Fibroblast of lung (primary cell): ENCODE data around the gene DDX10. TPM values are rescaled to one million over a fixed set of nuclear protein-coding genes. Genes with fewer than 3 reads are reported as not detected.

Experiments
- DNase-seq, 2 donors: peaks; one replicate each; pipeline versions ENCODE4 v3.0.0 to v3.0.0-alpha.2; 2010; ENCODE audit warnings: low read depth in 2 of 2
- H2AFZ ChIP-seq: 2 replicates; pipeline ENCODE4 v1.5.1; 2012; ENCODE audit warnings: low read length, control low read depth, inconsistent platforms
- H3K27ac ChIP-seq: 2 replicates; pipeline ENCODE4 v1.5.1; 2011; ENCODE audit warnings: low read length, control low read depth; ENCODE audit not compliant: insufficient read depth
- H3K27me3 ChIP-seq: 2 replicates; pipeline ENCODE4 v1.5.1; 2011; ENCODE audit warnings: mild to moderate bottlenecking, low read length; ENCODE audit not compliant: control insufficient read depth, insufficient read depth
- H3K36me3 ChIP-seq: 2 replicates; pipeline ENCODE4 v1.5.1; 2011; ENCODE audit warnings: low read length; ENCODE audit not compliant: control insufficient read depth, insufficient read depth
- H3K4me1 ChIP-seq: 2 replicates; pipeline ENCODE4 v1.5.1; 2011; ENCODE audit warnings: low read length; ENCODE audit not compliant: control insufficient read depth, insufficient read depth; ENCODE audit errors: extremely low read depth
- H3K4me2 ChIP-seq: 2 replicates; pipeline ENCODE4 v1.5.1; 2011; ENCODE audit warnings: low read length, control low read depth; ENCODE audit not compliant: insufficient read depth; ENCODE audit errors: extremely low read depth
- H3K4me3 ChIP-seq, 4 experiments: fragments of 200-600 bp in 1 of 4; sonication (generic) in 1 of 4; replicated peaks in 1 of 4; 2 replicates each; pipeline ENCODE4 v1.5.1; 2011 to 2016; ENCODE audit warnings: low read length in 4 of 4, low read depth in 3 of 4, mild to moderate bottlenecking in 3 of 4, control low read depth in 2 of 4, inconsistent platforms in 1 of 4, mixed read lengths in 1 of 4; ENCODE audit not compliant: insufficient read depth in 1 of 4; ENCODE audit errors: control extremely low read depth in 1 of 4
- H3K79me2 ChIP-seq: 2 replicates; pipeline ENCODE4 v1.5.1; 2012; ENCODE audit warnings: mild to moderate bottlenecking, low read length, inconsistent platforms; ENCODE audit not compliant: control insufficient read depth, insufficient read depth
- H3K9ac ChIP-seq: 2 replicates; pipeline ENCODE4 v1.5.1; 2011; ENCODE audit warnings: mild to moderate bottlenecking, low read length, control low read depth; ENCODE audit not compliant: insufficient read depth
- H3K9me3 ChIP-seq: 2 replicates; pipeline ENCODE4 v1.5.1; 2012; ENCODE audit warnings: low read depth, low read length; ENCODE audit not compliant: control insufficient read depth, insufficient read depth
- H4K20me1 ChIP-seq: 2 replicates; pipeline ENCODE4 v1.5.1; 2011; ENCODE audit warnings: low read length; ENCODE audit not compliant: control insufficient read depth, insufficient read depth; ENCODE audit errors: extremely low read depth
- CTCF ChIP-seq, 2 donors: IDR thresholded peaks in 1 of 2; conservative IDR thresholded peaks in 1 of 2; 1 replicate in 1 of 2; 2 replicates in 1 of 2; pipeline ENCODE4 v1.5.1; 2011 to 2012; ENCODE audit warnings: low read length in 2 of 2, control low read depth in 1 of 2, inconsistent platforms in 1 of 2, low read depth in 1 of 2, mild to moderate bottlenecking in 1 of 2
- EZH2 ChIP-seq: IDR thresholded peaks from 2 replicates; pipeline ENCODE4 v1.5.1; 2012; ENCODE audit warnings: low read length, control low read depth, mild to moderate bottlenecking; ENCODE audit errors: missing control alignments
- polyA plus RNA-seq, 2 donors: library from polyadenylated mRNA; depleted of rRNA in 1 of 2; stranded (reverse) in 1 of 2; unstranded in 1 of 2; fragments of >200 nt; gene quantifications; 2 replicates each; pipeline ENCODE4 v1.2.1, GENCODE V29; 2011 to 2012; ENCODE audit warnings: missing spikeins in 1 of 2
- total RNA-seq: library from RNA; depleted of rRNA; stranded (reverse); fragments of >200 nt; gene quantifications from 2 replicates; pipeline ENCODE4 v1.2.1, GENCODE V29; 2014

DDX10 gene
- total and polyA plus RNA-seq, 2 donors (not counting 1 experiment from before 2014, with no cell fraction given), result 18.5 to 20.7 TPM

GRCh38 chr11:108669286-108669685, 4.4 kb downstream of the DDX10 start:
- Histone ChIP-seq H3K4me3 (no peak overlapping the region), H2AFZ (no peak overlapping the region), H3K9me3 (no peaks in the 10 kb centered on the region), H3K9ac (no peak overlapping the region), H3K4me1 (peaks cover 3% of the 10 kb centered on the region), H3K27ac (no peak overlapping the region), H3K79me2 (peaks cover 54% of the 10 kb centered on the region), H3K36me3 (no peaks in the 10 kb centered on the region), H4K20me1 (no peaks in the 10 kb centered on the region), H3K27me3 (no peaks in the 10 kb centered on the region), H3K4me2 (no peak overlapping the region)
- no peak for DNase-seq
- no peak for TF ChIP-seq CTCF (conservative IDR thresholded peaks at IDR 0.05 in 1 of 2, IDR thresholded peaks at IDR 0.05 in 1 of 2; ENCODE audit: low read depth in 1 of 2, low read length in 2 of 2)
- no peak for TF ChIP-seq EZH2

- TF ChIP-seq EZH2, result no peak
- TF ChIP-seq CTCF (conservative IDR thresholded peaks at IDR 0.05 in 1 of 2, IDR thresholded peaks at IDR 0.05 in 1 of 2; ENCODE audit: low read depth in 1 of 2, low read length in 2 of 2), result no peak
- Histone ChIP-seq H2AFZ (no peak overlapping the region), H3K27me3 (no peaks in the 10 kb centered on the region), H3K4me1 (peaks cover 3% of the 10 kb centered on the region), H3K36me3 (no peaks in the 10 kb centered on the region), H4K20me1 (no peaks in the 10 kb centered on the region), H3K79me2 (peaks cover 54% of the 10 kb centered on the region), H3K4me3 (no peak overlapping the region), H3K27ac (no peak overlapping the region), H3K4me2 (no peak overlapping the region), H3K9ac (no peak overlapping the region), H3K9me3 (no peaks in the 10 kb centered on the region)
- DNase-seq, result peak in 1 of 2 donors; percentile 50
Observed at GRCh38 chr11:108669711-108670110, 4.8 kb downstream of the DDX10 start.

GRCh38 chr11:108670451-108670850, 5.6 kb downstream of the DDX10 start:
- TF ChIP-seq CTCF (conservative IDR thresholded peaks at IDR 0.05 in 1 of 2, IDR thresholded peaks at IDR 0.05 in 1 of 2; ENCODE audit: low read depth in 1 of 2, low read length in 2 of 2) (no peak), EZH2 (no peak)
- no peak overlapping the region for H3K27ac ChIP-seq
- peaks cover 50% of the 10 kb centered on the region for H3K79me2 ChIP-seq
- H2AFZ ChIP-seq, result no peak overlapping the region
- H3K36me3 ChIP-seq, result no peaks in the 10 kb centered on the region
- no peak overlapping the region for H3K4me2 ChIP-seq
- no peaks in the 10 kb centered on the region for H4K20me1 ChIP-seq
- no peaks in the 10 kb centered on the region for H3K9me3 ChIP-seq
- no peak overlapping the region for H3K4me3 ChIP-seq
- H3K9ac ChIP-seq, result no peak overlapping the region
- H3K27me3 ChIP-seq, result no peaks in the 10 kb centered on the region
- no peak for DNase-seq
- peaks cover 3% of the 10 kb centered on the region for H3K4me1 ChIP-seq
